Endodermal cell (in vitro differentiated cells): ENCODE measurements around the gene ANKRD44. TPM values are rescaled to one million over a fixed set of nuclear protein-coding genes. Genes with fewer than 3 reads are reported as not detected.

ENCODE experiments used
- DNase-seq: peaks from one replicate; pipeline ENCODE4 v3.0.0-alpha.2; 2017
- H3K27ac ChIP-seq: 2 replicates; pipeline ENCODE4 v1.5.1; 2013; ENCODE audit warnings: mild to moderate bottlenecking, low read depth, low read length, moderate library complexity
- H3K27me3 ChIP-seq: 2 replicates; pipeline ENCODE4 v1.6.1; 2013; ENCODE audit warnings: mild to moderate bottlenecking, low read length, moderate library complexity; ENCODE audit not compliant: insufficient read depth, control insufficient read depth, poor library complexity, severe bottlenecking
- H3K36me3 ChIP-seq: 2 replicates; pipeline ENCODE4 v1.7.0; 2013; ENCODE audit warnings: mild to moderate bottlenecking, low read length, moderate library complexity; ENCODE audit not compliant: control insufficient read depth, insufficient read depth
- H3K4me1 ChIP-seq: one replicate; pipeline ENCODE4 v1.7.0; 2013; ENCODE audit warnings: low read length; ENCODE audit not compliant: control insufficient read depth, insufficient read depth
- H3K4me3 ChIP-seq: 2 replicates; pipeline ENCODE4 v1.5.1; 2013; ENCODE audit warnings: mild to moderate bottlenecking, low read length, moderate library complexity
- H3K9ac ChIP-seq: 2 replicates; pipeline ENCODE4 v1.6.1; 2013; ENCODE audit warnings: mild to moderate bottlenecking, low read length, moderate library complexity; ENCODE audit not compliant: poor library complexity, severe bottlenecking; ENCODE audit errors: extremely low read depth
- H3K9me3 ChIP-seq: 2 replicates; pipeline ENCODE4 v1.6.1; 2013; ENCODE audit warnings: mild to moderate bottlenecking, low read length, moderate library complexity; ENCODE audit not compliant: control insufficient read depth
- H3K27ac Mint-ChIP-seq: 2 replicates; pipeline ENCODE4 v1.8.0; 2020; ENCODE audit warnings: mixed read lengths
- H3K27me3 Mint-ChIP-seq: 2 replicates; pipeline ENCODE4 v1.8.0; 2021; ENCODE audit warnings: mild to moderate bottlenecking, mixed read lengths; ENCODE audit not compliant: insufficient read depth
- H3K36me3 Mint-ChIP-seq: 2 replicates; pipeline ENCODE4 v1.8.0; 2020; ENCODE audit warnings: low read depth, mixed read lengths
- H3K4me1 Mint-ChIP-seq: 2 replicates; pipeline ENCODE4 v1.8.0; 2020; ENCODE audit warnings: mixed read lengths
- H3K4me3 Mint-ChIP-seq: 2 replicates; pipeline ENCODE4 v1.8.0; 2020; ENCODE audit warnings: mild to moderate bottlenecking, moderate library complexity, mixed read lengths
- H3K9me3 Mint-ChIP-seq: 2 replicates; pipeline ENCODE4 v1.8.0; 2020; ENCODE audit warnings: mild to moderate bottlenecking, mixed read lengths
- CTCF ChIP-seq: fragments of 200-600 bp; sonication (generic); conservative IDR thresholded peaks from 2 replicates; pipeline ENCODE4 v1.5.0; 2021; ENCODE audit warnings: antibody characterized with exemption, mild to moderate bottlenecking
- WGBS, 2 experiments: methylation state at CpG; one replicate each; pipeline versions ENCODE4 v1.1.5 to v1.1.7; 2013; ENCODE audit warnings: missing lambda C conversion rate in 2 of 2, mixed read lengths in 1 of 2; ENCODE audit not compliant: insufficient coverage in 1 of 2, insufficient read length in 1 of 2; 5-methylcytosine and 5-hydroxymethylcytosine counted together
- total RNA-seq, 2 donors: library from RNA; stranded (reverse); fragmentation: NEBNext Ultra II Directional in 1 of 2; extraction: Animal tissue kit (Norgen Biotek cat#: 25700) in 1 of 2; gene quantifications; 2 replicates in 1 of 2; 3 replicates in 1 of 2; pipeline ENCODE4 v1.2.1, GENCODE V29; 2021

Gene ANKRD44
- total RNA-seq, 2 donors from 2014 or later: 6.2 to 10.6 TPM

- Histone ChIP-seq H3K9me3 (no peaks in the 10 kb centered on the region), H3K4me3 (no peak overlapping the region), H3K27ac (no peak overlapping the region), H3K4me1 (no peaks in the 10 kb centered on the region), H3K36me3 (no peaks in the 10 kb centered on the region), H3K27me3 (no peaks in the 10 kb centered on the region), H3K9ac (no peak overlapping the region)
- H3K4me1 Mint-ChIP-seq: no peaks in the 10 kb centered on the region
- H3K27me3 Mint-ChIP-seq: no peaks in the 10 kb centered on the region
- no peak for TF ChIP-seq CTCF
- H3K9me3 Mint-ChIP-seq: no peaks in the 10 kb centered on the region
- H3K36me3 Mint-ChIP-seq: no peaks in the 10 kb centered on the region
- no peak overlapping the region for H3K27ac Mint-ChIP-seq
- WGBS, 2 experiments: 0 to 24% methylated on average over 1 of the region's 2 CpGs
- no peak overlapping the region for H3K4me3 Mint-ChIP-seq
- DNase-seq: no peak
Observed at GRCh38 chr2:197196541-197197180, 113.9 kb downstream of the ANKRD44 start.

DNA sequence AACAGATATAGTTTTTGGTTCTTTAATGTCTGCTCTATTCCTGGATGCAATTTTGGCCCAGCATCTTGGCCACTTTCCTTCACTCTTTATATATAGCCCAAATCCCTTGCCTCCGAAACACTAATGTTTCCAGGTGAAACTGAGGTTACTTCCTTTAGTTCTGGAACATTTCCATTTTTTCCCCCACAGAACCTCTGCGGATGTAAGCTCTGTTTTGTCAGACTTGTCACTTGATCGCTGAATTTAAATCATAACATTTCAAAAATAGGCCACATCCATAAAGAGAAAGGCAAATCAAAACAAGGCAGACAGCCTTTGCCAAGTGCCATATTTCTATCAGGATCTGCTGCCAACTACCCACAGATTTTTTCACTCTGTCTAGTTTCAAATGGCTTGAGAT is 115.1 kb downstream of the ANKRD44 start:
- no peak overlapping the region for H3K27ac Mint-ChIP-seq
- no peaks in the 10 kb centered on the region for H3K36me3 Mint-ChIP-seq
- H3K9me3 Mint-ChIP-seq: no peaks in the 10 kb centered on the region
- H3K27me3 ChIP-seq: no peaks in the 10 kb centered on the region
- TF ChIP-seq CTCF: no peak
- no peaks in the 10 kb centered on the region for H3K36me3 ChIP-seq
- DNase-seq: no peak
- no peaks in the 10 kb centered on the region for H3K4me1 ChIP-seq
- no peak overlapping the region for H3K27ac ChIP-seq
- no peak overlapping the region for H3K4me3 Mint-ChIP-seq
- H3K9me3 ChIP-seq: no peaks in the 10 kb centered on the region
- H3K27me3 Mint-ChIP-seq: no peaks in the 10 kb centered on the region
- H3K4me3 ChIP-seq: no peak overlapping the region
- H3K9ac ChIP-seq: no peak overlapping the region
- H3K4me1 Mint-ChIP-seq: no peaks in the 10 kb centered on the region
- 89 to 97% methylated on average over 3 of the region's 3 CpGs for WGBS, 2 experiments

DNA sequence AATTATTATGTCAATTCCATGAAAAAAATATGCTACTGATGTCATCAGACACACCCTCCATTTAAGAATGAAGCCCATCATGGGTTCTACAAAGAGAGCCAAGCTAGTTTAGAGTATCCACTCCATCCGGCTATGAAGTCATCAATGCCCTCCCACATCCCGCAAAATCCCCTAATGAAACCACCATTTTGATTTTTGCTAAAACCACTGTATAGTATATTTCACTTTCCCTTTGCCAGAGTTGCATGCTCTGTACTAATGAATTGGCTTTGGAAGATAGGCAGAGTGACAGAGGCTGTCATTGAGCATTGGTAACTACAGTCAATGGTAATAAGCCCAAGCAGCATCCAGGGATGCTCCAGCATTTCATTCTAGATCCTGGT is 118.6 kb downstream of the ANKRD44 start:
- 85% methylated on average over 2 of the region's 2 CpGs; no CpG with 5 or more reads in 1 of the 2 experiments for whole genome bisulfite sequencing, 2 experiments
- no peaks in the 10 kb centered on the region for H3K36me3 Mint-ChIP-seq

More for the DNA sequence above, 118.6 kb downstream of the ANKRD44 start:
- H3K27me3 Mint-ChIP-seq: no peaks in the 10 kb centered on the region
- H3K4me3 ChIP-seq: no peak overlapping the region
- no peak overlapping the region for H3K4me3 Mint-ChIP-seq
- H3K9me3 Mint-ChIP-seq: no peaks in the 10 kb centered on the region
- H3K27me3 ChIP-seq: no peaks in the 10 kb centered on the region
- H3K4me1 Mint-ChIP-seq: peaks cover 9% of the 10 kb centered on the region
- no peak overlapping the region for H3K27ac Mint-ChIP-seq
- DNase-seq: no peak
- H3K27ac ChIP-seq: no peak overlapping the region
- H3K36me3 ChIP-seq: no peaks in the 10 kb centered on the region
- H3K4me1 ChIP-seq: no peaks in the 10 kb centered on the region
- H3K9me3 ChIP-seq: no peaks in the 10 kb centered on the region
- no peak for TF ChIP-seq CTCF
- no peak overlapping the region for H3K9ac ChIP-seq
